ENCODE results near the gene TNRC18. TPM values are rescaled to one million over a fixed set of nuclear protein-coding genes. Genes with fewer than 3 reads are reported as not detected.

TNRC18 gene
- total RNA-seq, 2 experiments from 2014 or later = 64.0 to 65.7 TPM

DNA sequence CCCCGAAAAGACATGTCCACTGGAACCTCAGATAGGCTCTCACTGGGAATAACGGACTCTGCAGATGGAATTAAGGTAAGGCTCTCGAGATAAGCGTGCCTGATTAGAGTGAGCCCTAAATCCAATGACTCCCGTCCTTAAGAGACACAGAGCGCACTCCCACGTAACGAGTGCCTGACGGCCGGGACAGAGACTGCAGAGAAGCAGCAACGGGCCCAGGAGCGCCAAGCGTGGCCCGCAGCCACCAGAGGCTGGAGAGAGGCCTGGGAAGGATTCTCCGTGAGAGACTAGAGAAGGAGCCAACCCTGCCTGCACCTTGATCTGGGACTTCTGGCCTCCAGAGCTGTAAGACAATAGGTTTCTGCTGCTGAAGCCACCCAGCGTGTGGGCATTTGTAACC, 20.0 kb upstream of the TNRC18 start:
- DNase-seq (no peak), ATAC-seq (no peak)
- no peak overlapping the region for H3K27ac Mint-ChIP-seq
- no peaks in the 10 kb centered on the region for H3K27me3 Mint-ChIP-seq
- H3K36me3 Mint-ChIP-seq = no peaks in the 10 kb centered on the region
- CTCF ChIA-PET = interaction anchor here (1.1 kb wide), 1 partner anchor 77 kb away, joined by 3 read pairs; no protein-coding TSS in a partner anchor
- no peaks in the 10 kb centered on the region for H3K9me3 Mint-ChIP-seq (ENCODE audit: low read depth)
- no peaks in the 10 kb centered on the region for H3K4me1 Mint-ChIP-seq
- no peak overlapping the region for H3K4me3 Mint-ChIP-seq

DNA sequence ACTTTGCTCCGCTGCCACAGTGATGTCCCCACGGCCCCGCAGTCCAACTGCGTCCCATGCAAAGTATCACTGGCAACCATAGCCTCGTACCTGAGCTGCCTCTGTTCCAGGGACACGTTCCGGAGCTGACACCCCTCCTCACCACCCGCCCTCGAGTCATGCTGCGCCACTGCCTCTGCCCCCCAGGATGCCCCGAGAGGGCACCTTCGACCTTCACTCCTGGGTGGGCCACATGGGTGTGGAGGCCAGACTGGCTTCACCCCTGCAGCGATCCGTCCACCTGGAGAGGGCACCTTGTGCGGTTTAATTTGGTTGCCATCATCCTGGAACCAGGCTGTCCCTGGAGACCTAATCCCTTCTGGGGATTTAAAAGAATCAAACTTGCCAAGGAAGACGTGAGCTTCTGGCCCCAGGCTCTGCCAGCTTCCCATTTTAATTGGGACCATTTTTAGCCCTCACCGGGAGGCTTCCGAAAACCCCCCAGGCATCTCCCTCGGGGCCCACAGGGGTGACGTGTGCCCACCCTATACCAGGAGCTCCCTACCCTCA, 19.2 kb upstream of the TNRC18 start:
- H3K4me3 Mint-ChIP-seq = no peak overlapping the region
- no peaks in the 10 kb centered on the region for H3K4me1 Mint-ChIP-seq
- H3K27ac Mint-ChIP-seq = no peak overlapping the region
- no peaks in the 10 kb centered on the region for H3K36me3 Mint-ChIP-seq
- CTCF ChIA-PET = interaction anchor here (1.1 kb wide), 1 partner anchor 77 kb away, joined by 3 read pairs; no protein-coding TSS in a partner anchor
- DNase-seq (no peak), ATAC-seq (no peak)
- H3K9me3 Mint-ChIP-seq (ENCODE audit: low read depth) = no peaks in the 10 kb centered on the region
- H3K27me3 Mint-ChIP-seq = no peaks in the 10 kb centered on the region

DNA sequence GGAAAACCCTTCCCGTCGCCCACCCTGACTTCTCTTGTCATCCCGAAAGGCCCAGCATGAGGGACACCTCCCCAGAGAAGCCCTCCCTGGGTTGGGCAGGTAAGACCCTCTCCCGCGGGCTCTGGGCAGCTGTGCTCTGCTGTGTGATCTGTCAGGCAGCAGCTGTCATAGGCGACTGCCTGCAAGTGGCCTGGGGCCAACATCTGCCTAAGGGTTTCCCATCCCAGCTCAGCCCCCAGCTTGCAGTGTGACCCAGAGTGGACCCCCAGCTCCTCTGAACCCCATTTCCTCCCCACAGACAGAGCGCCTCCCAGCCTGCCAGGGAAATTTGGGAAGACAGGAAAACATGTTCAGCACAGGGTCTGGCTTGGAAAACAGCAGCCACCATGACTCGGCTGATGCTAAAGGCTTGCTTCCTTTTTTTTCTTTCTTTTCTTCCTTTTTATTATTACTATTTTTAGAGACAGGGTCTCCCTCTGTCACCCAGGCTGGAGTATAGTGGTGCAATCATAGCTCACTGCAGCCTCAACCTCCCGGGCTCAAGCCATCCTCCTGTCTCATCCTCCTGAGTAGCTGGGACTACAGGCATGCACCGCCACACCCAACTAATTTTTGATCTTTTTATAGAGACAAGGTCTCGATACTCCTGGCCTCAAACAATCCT, 18.3 kb upstream of the TNRC18 start:
- no peak overlapping the region for H3K27ac Mint-ChIP-seq
- CTCF ChIA-PET = no interaction called here
- no peak for ATAC-seq
- H3K4me3 Mint-ChIP-seq = no peak overlapping the region
- no peaks in the 10 kb centered on the region for H3K36me3 Mint-ChIP-seq
- H3K4me1 Mint-ChIP-seq = no peaks in the 10 kb centered on the region
- no peaks in the 10 kb centered on the region for H3K27me3 Mint-ChIP-seq
- DNase-seq = no peak
- no peaks in the 10 kb centered on the region for H3K9me3 Mint-ChIP-seq (ENCODE audit: low read depth)

DNA sequence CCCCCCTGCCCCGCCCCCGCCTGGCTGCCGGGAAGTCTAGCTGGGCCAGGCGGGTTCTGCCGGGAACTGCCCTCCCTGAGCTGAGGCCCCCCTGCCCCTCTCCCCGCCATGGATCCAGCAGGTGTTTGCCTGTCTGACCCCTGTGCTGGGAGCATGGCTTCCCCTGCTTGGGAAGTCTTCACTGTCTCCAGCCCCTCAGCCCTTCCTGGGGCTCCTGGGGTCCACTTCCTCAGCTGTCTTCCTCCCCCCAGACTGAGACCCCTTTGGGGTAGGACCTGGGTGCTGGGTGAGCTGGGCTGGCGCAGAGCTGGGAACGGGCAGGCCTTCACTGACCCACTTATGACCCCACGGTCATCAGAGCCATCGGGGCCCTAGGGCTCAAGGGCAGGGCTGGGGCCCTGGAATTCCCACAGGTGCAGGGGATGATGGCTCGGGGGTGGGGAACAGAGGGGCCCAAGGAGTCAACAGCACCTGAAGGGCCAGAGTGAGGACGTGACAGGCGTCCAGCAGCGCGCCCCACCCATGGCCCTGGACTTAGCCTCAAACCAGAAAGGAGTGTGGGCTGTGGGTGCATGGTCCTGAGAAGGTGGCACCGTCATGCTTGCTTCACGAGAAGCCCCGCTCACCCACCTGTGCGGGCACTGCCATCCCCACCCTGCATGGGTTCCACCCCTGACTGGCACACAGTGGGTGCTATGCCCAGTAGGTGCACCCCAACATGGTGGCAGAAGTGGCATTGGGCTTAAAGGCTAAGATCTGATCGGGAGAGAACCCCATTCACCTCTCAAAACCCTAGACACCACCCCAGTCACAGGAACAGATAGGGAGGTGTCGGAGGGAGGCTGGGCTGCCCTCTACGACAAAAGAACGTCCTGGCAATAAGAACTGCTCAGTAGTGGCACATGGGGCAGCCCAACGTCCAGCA, 16.2 kb upstream of the TNRC18 start:
- Mint-ChIP-seq H3K27ac (no peak overlapping the region), H3K4me1 (no peaks in the 10 kb centered on the region)

DNA sequence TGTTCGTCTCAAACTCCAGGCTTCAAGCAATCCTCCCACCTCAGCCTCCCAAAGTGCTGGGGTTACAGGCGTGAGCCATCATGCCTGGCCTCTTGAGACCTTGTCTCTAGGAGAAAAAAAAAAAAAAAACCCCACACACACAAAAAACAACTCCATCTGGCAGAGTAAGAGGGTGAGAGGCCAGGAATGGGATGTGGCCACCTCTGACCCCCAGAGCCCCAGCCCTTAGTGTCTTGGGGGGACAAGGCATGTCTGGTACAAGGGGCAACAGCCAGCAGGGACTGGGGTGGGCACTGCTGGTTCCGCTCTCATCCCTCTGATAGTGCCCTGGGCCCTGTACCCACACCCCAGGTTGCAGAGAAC, 15.6 kb upstream of the TNRC18 start:
- no peak for ATAC-seq

More for the DNA sequence above, 16.2 kb upstream of the TNRC18 start:
- Mint-ChIP-seq H3K36me3 (no peaks in the 10 kb centered on the region), H3K4me3 (no peak overlapping the region), H3K27me3 (no peaks in the 10 kb centered on the region), H3K9me3 (ENCODE audit: low read depth) (no peaks in the 10 kb centered on the region)
- no peak for DNase-seq
- no peak for ATAC-seq
- CTCF ChIA-PET = interaction anchor here (0.7 kb wide), 1 partner anchor 32 kb away, joined by 3 read pairs; no protein-coding TSS in a partner anchor

DNA sequence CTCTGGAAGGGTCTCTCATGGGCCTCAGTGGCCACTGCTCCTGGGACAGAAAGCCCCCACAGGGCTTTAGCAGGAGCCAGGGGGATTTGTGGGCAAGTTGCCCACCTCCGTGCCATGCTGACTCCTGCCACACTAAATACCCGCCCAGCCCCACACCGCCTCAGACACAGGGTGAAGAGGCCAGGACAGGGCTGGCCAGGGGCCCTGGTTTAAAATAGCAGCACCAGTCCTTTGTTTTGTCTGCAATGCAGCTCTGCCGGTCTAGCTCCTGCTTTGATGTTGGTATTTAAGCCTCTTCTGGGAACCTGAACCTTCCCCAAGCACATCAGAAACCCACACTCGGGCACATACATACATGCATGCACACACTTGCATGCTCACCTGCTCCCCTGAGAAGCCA, 14.4 kb upstream of the TNRC18 start:
- CTCF ChIA-PET = no interaction called here

More for the DNA sequence above, 15.6 kb upstream of the TNRC18 start:
- DNase-seq = no peak
- H3K4me1 Mint-ChIP-seq = no peaks in the 10 kb centered on the region
- no peak overlapping the region for H3K4me3 Mint-ChIP-seq
- CTCF ChIA-PET = interaction anchor here (0.7 kb wide), 1 partner anchor 31 kb away, joined by 3 read pairs; no protein-coding TSS in a partner anchor
- no peaks in the 10 kb centered on the region for H3K36me3 Mint-ChIP-seq
- H3K9me3 Mint-ChIP-seq (ENCODE audit: low read depth) = no peaks in the 10 kb centered on the region
- no peak overlapping the region for H3K27ac Mint-ChIP-seq
- no peaks in the 10 kb centered on the region for H3K27me3 Mint-ChIP-seq

DNA sequence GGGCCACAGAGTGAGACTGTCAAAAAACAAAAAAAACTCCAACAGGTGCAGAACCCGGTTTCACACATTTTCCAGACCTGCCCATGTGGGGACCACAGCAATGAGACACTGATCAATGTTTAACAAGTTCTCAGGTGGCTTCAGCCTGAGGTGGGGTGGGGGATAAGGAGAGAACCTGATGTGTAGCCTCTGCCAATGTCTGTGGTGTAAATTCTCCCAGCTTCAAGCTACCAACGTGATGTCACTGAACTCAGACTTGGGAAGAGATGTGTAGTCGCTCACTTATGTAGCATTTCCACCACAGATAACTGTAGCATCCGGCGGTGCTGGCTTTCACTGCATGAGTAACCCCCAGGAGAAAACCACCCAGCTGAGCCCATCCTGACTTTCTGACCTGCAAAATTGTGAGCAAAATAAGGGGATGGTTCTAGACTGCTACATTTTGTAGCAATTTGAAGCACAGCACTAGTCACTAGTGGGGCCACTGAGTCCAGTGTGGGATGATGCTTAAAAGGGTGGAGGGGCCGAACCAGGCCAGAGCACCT, 13.8 kb upstream of the TNRC18 start:
- no peak for ATAC-seq
- H3K36me3 Mint-ChIP-seq = no peaks in the 10 kb centered on the region
- H3K27me3 Mint-ChIP-seq = peaks cover 9% of the 10 kb centered on the region
- CTCF ChIA-PET = interaction anchor here (0.6 kb wide), 1 partner anchor 27 kb away, joined by 3 read pairs; no protein-coding TSS in a partner anchor
- H3K4me1 Mint-ChIP-seq = no peaks in the 10 kb centered on the region
- H3K9me3 Mint-ChIP-seq (ENCODE audit: low read depth) = peaks cover 2% of the 10 kb centered on the region
- H3K4me3 Mint-ChIP-seq = no peak overlapping the region
- no peak overlapping the region for H3K27ac Mint-ChIP-seq
- DNase-seq = no peak

More for the DNA sequence above, 14.4 kb upstream of the TNRC18 start:
- Mint-ChIP-seq H3K27me3 (peaks cover 5% of the 10 kb centered on the region), H3K36me3 (no peaks in the 10 kb centered on the region), H3K4me1 (no peaks in the 10 kb centered on the region), H3K27ac (no peak overlapping the region), H3K9me3 (ENCODE audit: low read depth) (peaks cover 2% of the 10 kb centered on the region), H3K4me3 (no peak overlapping the region)
- ATAC-seq (no peak), DNase-seq (no peak)

DNA sequence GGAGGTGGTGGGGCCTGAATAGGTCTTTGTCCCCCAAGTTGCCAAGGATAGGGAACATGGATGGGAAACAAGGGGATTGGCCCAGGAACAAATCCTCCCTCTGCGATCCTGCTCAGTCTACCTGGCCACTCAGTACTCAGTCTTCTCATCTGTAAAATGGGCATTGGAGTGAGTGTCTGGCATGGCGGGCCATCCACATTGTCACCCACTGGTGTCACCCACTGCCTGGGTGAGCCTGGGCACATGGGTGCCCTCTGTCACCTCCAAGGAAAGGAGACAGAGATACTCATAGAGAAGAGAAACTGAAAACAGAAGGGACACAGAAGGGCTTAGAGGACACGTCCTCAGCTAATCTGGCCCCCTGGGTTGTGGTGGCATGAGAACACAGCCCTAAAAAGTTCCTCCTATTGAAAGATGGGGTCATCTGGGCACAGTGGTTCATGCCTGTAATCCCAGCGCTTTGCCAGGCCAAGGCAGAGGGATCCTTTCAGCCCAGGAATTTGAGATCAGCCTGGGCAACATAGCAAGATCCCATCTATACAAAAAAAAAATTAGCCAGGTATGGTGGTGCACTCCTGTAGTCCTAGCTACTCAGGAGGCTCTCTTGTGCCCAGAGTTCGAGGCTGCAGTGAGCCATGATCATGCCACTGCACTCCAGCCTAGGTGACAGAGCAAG, 12.5 kb upstream of the TNRC18 start:
- Mint-ChIP-seq H3K4me1 (no peaks in the 10 kb centered on the region), H3K36me3 (no peaks in the 10 kb centered on the region), H3K4me3 (no peak overlapping the region), H3K27ac (no peak overlapping the region), H3K27me3 (peaks cover 20% of the 10 kb centered on the region), H3K9me3 (ENCODE audit: low read depth) (peaks cover 2% of the 10 kb centered on the region)
- DNase-seq (no peak), ATAC-seq (no peak)
- CTCF ChIA-PET = no interaction called here

DNA sequence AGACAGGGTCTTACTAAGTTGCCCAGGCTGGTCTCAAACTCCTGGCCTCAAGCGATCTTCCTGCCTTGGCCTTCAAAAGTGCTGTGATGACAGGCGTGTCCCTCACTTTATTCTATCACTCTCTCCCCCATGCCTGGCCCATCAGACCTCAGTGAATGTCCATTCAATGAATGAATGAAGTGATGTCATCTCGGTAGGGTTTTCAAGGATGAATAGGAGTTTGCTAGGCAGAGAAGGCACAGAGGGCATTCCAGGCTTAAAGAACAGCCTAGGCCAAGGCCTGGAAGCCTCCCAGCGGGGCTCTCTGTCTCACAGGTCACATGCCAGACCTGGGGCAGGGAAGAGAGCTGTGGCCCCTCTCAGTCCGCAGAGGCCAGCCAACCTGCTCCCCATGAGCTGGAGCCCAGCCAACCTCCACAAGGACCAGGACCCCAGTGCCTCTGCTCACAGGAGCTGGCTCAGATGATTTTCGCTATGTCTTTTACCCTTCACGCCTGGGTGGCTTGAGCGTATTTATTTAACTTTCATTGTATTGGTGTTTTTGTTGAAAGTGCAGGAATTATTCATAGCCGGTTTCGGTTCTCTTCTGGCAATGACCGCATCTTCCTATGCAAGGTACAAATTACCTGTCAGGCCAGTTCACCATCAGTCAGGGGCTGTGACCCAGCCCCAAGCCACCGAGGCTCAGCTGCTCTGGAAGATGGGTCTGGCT, 11.8 kb upstream of the TNRC18 start:
- CTCF ChIA-PET = no interaction called here
- no peak for ATAC-seq
- Mint-ChIP-seq H3K27me3 (peaks cover 22% of the 10 kb centered on the region), H3K36me3 (no peaks in the 10 kb centered on the region), H3K4me1 (no peaks in the 10 kb centered on the region), H3K27ac (no peak overlapping the region), H3K4me3 (no peak overlapping the region), H3K9me3 (ENCODE audit: low read depth) (peaks cover 2% of the 10 kb centered on the region)
- no peak for DNase-seq

DNA sequence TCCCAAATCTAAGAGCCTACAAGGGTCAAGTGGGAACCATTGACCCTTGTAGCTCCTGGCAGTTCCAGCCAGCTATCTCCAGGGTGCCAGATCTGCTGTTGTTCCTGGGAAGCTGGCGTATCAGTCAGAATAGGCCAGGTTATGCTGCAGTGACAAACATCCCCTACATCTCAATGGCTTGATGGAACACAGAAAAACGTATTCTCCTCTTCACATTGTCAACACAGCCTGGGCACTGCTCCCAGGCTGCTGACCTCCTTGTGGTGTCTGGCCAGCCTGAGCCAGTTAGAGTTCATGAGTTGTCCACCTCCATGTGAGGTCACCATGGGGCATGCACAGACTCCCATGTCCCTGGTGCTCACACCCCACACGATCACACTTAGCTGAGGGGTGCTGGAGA, 9.5 kb upstream of the TNRC18 start:
- Mint-ChIP-seq H3K9me3 (ENCODE audit: low read depth) (peaks cover 2% of the 10 kb centered on the region), H3K4me3 (no peak overlapping the region), H3K36me3 (no peaks in the 10 kb centered on the region), H3K4me1 (peaks cover 11% of the 10 kb centered on the region), H3K27me3 (peaks cover 44% of the 10 kb centered on the region), H3K27ac (no peak overlapping the region)
- DNase-seq = no peak
- CTCF ChIA-PET = no interaction called here
- ATAC-seq = no peak

DNA sequence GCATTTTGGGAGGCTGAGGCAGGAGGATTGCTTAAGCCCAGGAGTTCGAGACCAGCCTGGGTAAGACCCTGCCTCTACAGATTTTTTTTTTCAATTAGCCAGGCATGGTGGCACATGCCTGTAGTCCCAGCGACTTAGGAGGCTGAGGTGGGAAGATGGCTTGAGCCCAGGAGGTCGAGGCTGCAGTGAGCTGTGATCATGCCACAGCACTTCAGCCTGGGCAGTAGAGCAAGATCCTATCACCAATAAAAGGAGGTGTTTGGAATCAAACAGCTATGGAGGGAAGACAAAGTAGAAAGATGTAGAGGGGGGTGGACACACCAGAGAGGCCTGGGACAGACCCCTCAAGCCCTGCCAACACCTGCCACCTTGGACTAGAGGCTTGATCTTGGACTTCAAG, 9.1 kb upstream of the TNRC18 start:
- H3K36me3 Mint-ChIP-seq = no peaks in the 10 kb centered on the region
- H3K27me3 Mint-ChIP-seq = peaks cover 46% of the 10 kb centered on the region
- CTCF ChIA-PET = no interaction called here
- peaks cover 11% of the 10 kb centered on the region for H3K4me1 Mint-ChIP-seq
- ATAC-seq = no peak
- no peak overlapping the region for H3K4me3 Mint-ChIP-seq
- H3K27ac Mint-ChIP-seq = no peak overlapping the region
- DNase-seq = no peak
- H3K9me3 Mint-ChIP-seq (ENCODE audit: low read depth) = peaks cover 2% of the 10 kb centered on the region

DNA sequence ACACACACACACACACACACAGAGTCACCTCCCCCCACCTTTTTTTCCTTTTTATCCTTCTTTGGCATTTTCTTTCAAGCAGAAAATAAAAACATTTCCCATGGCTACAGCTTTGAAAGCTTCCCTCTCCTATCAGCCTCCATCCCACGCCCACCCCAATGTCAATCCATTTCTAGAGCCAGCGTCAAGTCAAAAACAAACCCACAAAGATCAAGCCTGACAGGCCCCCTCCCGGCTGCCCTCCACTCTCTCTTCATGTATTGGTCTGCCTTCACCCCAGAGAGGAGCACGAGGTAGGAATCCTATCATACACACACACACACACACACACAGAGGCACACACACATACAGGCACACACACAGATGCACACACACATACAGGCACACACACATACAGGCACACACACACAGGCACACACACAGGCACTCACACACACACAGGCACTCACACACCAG, 8.0 kb upstream of the TNRC18 start:
- no peaks in the 10 kb centered on the region for H3K36me3 Mint-ChIP-seq
- H3K27ac Mint-ChIP-seq = no peak overlapping the region
- ATAC-seq = no peak
- H3K4me1 Mint-ChIP-seq = peaks cover 14% of the 10 kb centered on the region
- no peak overlapping the region for H3K4me3 Mint-ChIP-seq
- peaks cover 2% of the 10 kb centered on the region for H3K9me3 Mint-ChIP-seq (ENCODE audit: low read depth)
- CTCF ChIA-PET = no interaction called here
- no peak for DNase-seq
- H3K27me3 Mint-ChIP-seq = peaks cover 57% of the 10 kb centered on the region

All from activated CD8-positive, alpha-beta memory T cell treated with anti-CD3 and anti-CD28 coated beads, Interleukin-2, amount 10 ng/mL, durations not matched to agents 7 days and 5 days (primary cell).